Psoas muscle (tissue), 8 donors: ENCODE data around the gene ATAD3C. TPM values are rescaled to one million over a fixed set of nuclear protein-coding genes. Genes with fewer than 3 reads are reported as not detected.

ENCODE experiments used
- ATAC-seq, 4 donors: fragments of 200-7000 bp; cut with Tn5 transposase; one replicate each; pipeline ENCODE4 v1.9.1; 2020; ENCODE audit warnings: moderate library complexity in 3 of 4, mild to moderate bottlenecking in 2 of 4
- DNase-seq, 2 donors: peaks; one replicate each; pipeline ENCODE4 v3.0.0-alpha.2; 2020
- H3K27ac ChIP-seq: fragments of 200-600 bp; one replicate; pipeline ENCODE4 v1.8.0; 2022
- H3K27me3 ChIP-seq, 3 donors: fragments of 200-600 bp in 1 of 3; one replicate each; pipeline versions ENCODE4 v1.6.1 to v1.8.0; 2013 to 2022; ENCODE audit warnings: low read length in 2 of 3, mild to moderate bottlenecking in 2 of 3, moderate library complexity in 1 of 3; ENCODE audit not compliant: insufficient read depth in 3 of 3
- H3K36me3 ChIP-seq, 2 donors: fragments of 200-600 bp in 1 of 2; one replicate each; pipeline versions ENCODE4 v1.6.1 to v1.8.0; 2013 to 2022; ENCODE audit warnings: low read depth in 1 of 2, mild to moderate bottlenecking in 1 of 2, moderate library complexity in 1 of 2; ENCODE audit not compliant: insufficient read depth in 1 of 2
- H3K4me1 ChIP-seq: fragments of 200-600 bp; one replicate; pipeline ENCODE4 v1.8.0; 2022
- H3K4me3 ChIP-seq: fragments of 200-600 bp; one replicate; pipeline ENCODE4 v1.8.0; 2022; ENCODE audit warnings: mild to moderate bottlenecking
- H3K9me3 ChIP-seq: fragments of 200-600 bp; one replicate; pipeline ENCODE4 v1.8.0; 2022
- WGBS, 3 donors: extraction: QIAGEN DNeasy Blood & Tissue Kit; methylation state at CpG; one replicate each; pipeline versions ENCODE4 v1.1.6 to v1.1.7; 2013; 5-methylcytosine and 5-hydroxymethylcytosine counted together
- intact Hi-C, 2 donors: fragments of 100-400 bp; cut with DNase I; formaldehyde crosslinking; loops; one replicate each; pipeline versions ENCODE4 v1.11.0 to v1.14.2; 2022
- long read RNA-seq, 2 donors: library from polyadenylated mRNA; unstranded; transcript quantifications; one replicate each; pipeline ENCODE4 v2.0.0, GENCODE V29; 2021
- polyA plus RNA-seq, 3 donors: library from polyadenylated mRNA; stranded (reverse); fragments of 200-250 nt; gene quantifications; one replicate each; pipeline ENCODE4 v1.2.3, GENCODE V29; 2013
- total RNA-seq, 4 donors: library from RNA; stranded (reverse); fragmentation: NEBNext Ultra II Directional in 2 of 4; extraction: Animal tissue kit (Norgen Biotek cat#: 25700) in 2 of 4; gene quantifications; one replicate each; pipeline versions ENCODE4 v1.2.1 to v1.2.4, GENCODE V29; 2021 to 2023
- TF ChIP-seq, protein P1 (sequence below): fragments of 200-600 bp; IDR thresholded peaks from one replicate; pipeline ENCODE4 v1.8.0; 2022; ENCODE audit warnings: antibody characterized with exemption
- donor health status: healthy with polysubstance abuse.
- donor health status: DM: no; HTN: no; CAD: no; lungs with moderate emphysema.
- donor health status: Bipolar disorder and iron deficiency.
- donor health status: healthy.
- donor health status: DM: yes; HTN: yes; CAD: no.
- donor health status: DM: no; HTN: no; CAD: no.
- donor health status: DM: no; HTN: no; CAD: no.
- donor health status: DM: yes; HTN: yes; CAD: no.

Gene ATAD3C, protein sequence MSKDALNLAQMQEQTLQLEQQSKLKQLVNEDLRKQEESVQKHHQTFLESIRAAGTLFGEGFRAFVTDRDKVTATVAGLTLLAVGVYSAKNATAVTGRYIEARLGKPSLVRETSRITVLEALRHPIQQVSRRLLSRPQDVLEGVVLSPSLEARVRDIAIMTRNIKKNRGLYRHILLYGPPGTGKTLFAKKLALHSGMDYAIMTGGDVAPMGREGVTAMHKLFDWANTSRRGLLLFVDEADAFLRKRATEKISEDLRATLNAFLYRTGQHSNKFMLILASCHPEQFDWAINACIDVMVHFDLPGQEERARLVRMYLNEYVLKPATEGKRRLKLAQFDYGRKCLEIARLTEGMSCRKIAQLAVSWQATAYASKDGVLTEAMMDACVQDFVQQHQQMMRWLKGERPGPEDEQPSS
- total RNA-seq (under 1 TPM; 0.47 to 0.99 (median 0.61) TPM), polyA plus RNA-seq (under 1 TPM; 0.12 to 0.61 (median 0.13) TPM)
- long read RNA-seq, donor 1, partial matches to known transcripts, result 0 of 1 reads
- long read RNA-seq, donor 1, other reads (novel, unspliced or antisense), result 0 of 1 reads
- long read RNA-seq, donor 2, result 0 reads

DNA sequence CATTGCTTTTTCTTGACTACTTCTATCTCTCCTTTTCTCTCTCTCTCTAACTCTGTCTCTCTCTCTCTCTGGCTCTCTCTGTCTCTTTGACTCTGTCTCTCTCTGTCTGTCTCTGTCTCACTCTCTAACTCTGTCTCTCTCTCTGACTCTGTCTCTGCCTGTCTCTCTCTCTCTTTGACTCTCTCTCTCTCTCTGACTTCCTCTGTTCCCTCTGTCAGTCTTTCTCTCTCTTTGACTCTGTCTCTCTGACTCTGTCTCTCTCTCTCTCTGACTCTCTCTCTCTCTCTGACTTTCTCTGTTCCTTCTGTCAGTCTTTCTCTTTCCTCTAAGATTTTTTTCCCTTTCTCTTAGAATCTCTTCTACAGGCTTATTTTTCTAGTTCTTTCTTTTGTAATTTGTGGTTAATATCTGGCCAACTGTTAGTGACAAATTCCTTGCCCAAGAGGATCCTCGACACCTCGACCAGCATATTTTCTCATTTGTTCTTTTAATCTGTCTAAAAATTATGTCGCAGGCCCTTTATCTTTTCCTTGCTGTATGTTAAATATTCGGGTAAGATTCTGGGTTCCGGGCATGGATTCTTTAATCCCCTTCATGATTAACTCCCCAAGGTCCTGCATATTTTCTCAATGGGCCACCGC is at the start of gene ATAD3C:
ATAD3C (plus strand) TSS at position 591 of the 641 bp plus-strand sequence. CDS start 995 bp downstream, outside the sequence.
- WGBS, 3 donors, result 76 to 84% (median 81%) methylated on average over 6 of the region's 6 CpGs
- Histone ChIP-seq H3K9me3 (no peaks in the 10 kb centered on the region), H3K36me3 (no peaks in the 10 kb centered on the region), H3K4me1 (no peaks in the 10 kb centered on the region), H3K27ac (no peak within 1 kb of the TSS), H3K27me3 (no peaks in the 10 kb centered on the region), H3K4me3 (no peak within 1 kb of the TSS)
- ATAC-seq (no peak), DNase-seq (no peak)
- TF ChIP-seq, protein P1, sequence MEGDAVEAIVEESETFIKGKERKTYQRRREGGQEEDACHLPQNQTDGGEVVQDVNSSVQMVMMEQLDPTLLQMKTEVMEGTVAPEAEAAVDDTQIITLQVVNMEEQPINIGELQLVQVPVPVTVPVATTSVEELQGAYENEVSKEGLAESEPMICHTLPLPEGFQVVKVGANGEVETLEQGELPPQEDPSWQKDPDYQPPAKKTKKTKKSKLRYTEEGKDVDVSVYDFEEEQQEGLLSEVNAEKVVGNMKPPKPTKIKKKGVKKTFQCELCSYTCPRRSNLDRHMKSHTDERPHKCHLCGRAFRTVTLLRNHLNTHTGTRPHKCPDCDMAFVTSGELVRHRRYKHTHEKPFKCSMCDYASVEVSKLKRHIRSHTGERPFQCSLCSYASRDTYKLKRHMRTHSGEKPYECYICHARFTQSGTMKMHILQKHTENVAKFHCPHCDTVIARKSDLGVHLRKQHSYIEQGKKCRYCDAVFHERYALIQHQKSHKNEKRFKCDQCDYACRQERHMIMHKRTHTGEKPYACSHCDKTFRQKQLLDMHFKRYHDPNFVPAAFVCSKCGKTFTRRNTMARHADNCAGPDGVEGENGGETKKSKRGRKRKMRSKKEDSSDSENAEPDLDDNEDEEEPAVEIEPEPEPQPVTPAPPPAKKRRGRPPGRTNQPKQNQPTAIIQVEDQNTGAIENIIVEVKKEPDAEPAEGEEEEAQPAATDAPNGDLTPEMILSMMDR, result no peak
- intact Hi-C loops, result no loop called here

DNA sequence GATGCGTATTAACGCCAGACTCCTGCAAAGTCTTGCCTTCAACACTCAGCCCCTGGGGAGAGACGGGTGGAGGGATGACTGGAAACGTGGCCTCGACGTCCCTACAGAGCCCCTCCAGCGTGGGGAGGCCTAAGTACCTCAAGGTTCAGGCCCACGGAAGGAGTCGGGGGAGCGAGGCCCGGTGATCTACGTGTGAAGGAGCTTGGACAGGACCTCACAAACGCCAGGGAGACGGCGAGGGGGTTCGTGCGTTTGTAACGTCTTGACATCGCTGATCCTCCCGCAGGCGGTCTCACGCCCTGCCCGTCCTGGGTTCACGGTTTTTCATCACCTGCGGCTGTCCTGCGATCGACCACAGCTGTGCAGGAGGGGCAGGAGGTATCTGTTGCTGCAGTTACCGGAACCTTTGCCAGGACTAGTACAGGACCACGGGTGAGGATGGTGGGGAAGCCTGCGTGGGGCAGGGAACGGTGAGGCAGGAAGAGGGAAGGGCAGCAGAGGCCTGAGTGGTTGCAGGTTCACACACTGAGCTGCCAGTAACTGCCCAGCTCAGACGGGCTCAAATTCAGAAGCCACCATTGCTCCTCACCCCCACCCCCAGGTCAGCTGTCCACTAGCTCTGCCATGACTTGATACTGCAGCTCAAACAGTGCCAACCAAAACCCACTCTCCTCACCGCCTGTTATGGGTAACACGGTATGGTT is 49.5 kb upstream of the ATAD3C start:
- TF ChIP-seq, protein P1, result no peak
- intact Hi-C loops, result loop anchor here in 1 of 2 donors (2.0 to 10.0 kb wide), 2 partner anchors 25 to 105 kb away; partner anchors contain the start of gene AURKAIP1
- no peaks in the 10 kb centered on the region for H3K27me3 ChIP-seq
- peaks cover 5 to 76% of the 10 kb centered on the region in 2 donors for H3K36me3 ChIP-seq
- ATAC-seq (peak in 3 of 4 donors; percentile 0 to 3 (median 1)), DNase-seq (no peak)
- peaks cover 43% of the 10 kb centered on the region for H3K4me1 ChIP-seq
- H3K27ac ChIP-seq, result peak overlapping the region; percentile 95
- H3K4me3 ChIP-seq, result peak overlapping the region; percentile 97
- H3K9me3 ChIP-seq, result no peaks in the 10 kb centered on the region
- WGBS, 3 donors, result 2 to 3% (median 2%) methylated on average over 33 to 34 of the region's 34 CpGs

DNA sequence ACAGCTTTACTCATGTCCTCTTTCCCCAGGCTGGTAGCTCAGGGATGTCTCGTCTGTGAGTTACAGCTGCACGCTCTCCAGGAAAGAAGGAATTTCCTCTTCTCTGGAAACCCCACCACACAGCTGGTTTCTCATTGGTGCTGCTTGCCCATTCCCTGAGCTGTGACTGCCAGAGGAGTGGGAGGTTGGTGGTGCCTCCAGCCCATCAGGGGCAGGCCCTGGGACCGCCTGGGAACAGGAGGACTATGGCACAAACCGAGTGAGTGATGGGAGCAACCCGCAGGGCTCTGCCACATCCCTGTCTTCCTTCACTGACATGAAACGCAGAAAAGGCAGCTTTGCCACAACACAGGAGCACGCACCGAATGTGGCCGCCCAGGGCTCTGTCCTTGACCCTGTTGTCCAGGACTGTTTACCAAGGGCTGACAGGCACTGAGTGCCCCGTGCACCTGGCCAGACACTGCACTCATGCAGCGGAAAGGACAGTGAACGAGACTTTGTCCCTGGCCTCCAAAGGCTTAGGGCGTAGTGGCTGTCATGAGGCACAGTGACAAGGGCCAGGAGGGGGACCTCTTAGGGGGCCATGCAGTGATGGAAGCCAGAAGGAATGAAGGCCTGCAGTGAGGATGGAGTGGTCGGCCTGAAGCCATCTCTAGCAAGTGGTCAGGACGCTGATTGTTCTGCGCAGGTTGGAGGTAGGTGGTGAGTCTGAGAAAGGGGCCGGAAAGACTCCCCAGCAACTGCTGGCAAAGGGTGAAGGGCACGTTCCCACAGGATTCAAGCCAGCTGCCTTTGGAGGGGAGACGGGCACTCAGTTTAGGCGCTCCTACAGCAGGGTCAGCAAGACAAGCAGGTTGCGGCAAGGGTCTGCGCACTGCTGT is 48.7 kb upstream of the ATAD3C start:
- Histone ChIP-seq H3K9me3 (no peaks in the 10 kb centered on the region), H3K36me3 (peaks cover 10 to 76% of the 10 kb centered on the region in 2 donors), H3K4me1 (peaks cover 41% of the 10 kb centered on the region), H3K4me3 (peak overlapping the region; percentile 97), H3K27me3 (no peaks in the 10 kb centered on the region), H3K27ac (peak overlapping the region; percentile 95)
- 63 to 73% (median 66%) methylated on average over 22 of the region's 22 CpGs for WGBS, 3 donors
- DNase-seq (no peak), ATAC-seq (no peak)
- TF ChIP-seq, protein P1, result no peak
- intact Hi-C loops, result loop anchor here in 1 of 2 donors (10.0 kb wide), 1 partner anchor 104 kb away; no protein-coding TSS in a partner anchor

DNA sequence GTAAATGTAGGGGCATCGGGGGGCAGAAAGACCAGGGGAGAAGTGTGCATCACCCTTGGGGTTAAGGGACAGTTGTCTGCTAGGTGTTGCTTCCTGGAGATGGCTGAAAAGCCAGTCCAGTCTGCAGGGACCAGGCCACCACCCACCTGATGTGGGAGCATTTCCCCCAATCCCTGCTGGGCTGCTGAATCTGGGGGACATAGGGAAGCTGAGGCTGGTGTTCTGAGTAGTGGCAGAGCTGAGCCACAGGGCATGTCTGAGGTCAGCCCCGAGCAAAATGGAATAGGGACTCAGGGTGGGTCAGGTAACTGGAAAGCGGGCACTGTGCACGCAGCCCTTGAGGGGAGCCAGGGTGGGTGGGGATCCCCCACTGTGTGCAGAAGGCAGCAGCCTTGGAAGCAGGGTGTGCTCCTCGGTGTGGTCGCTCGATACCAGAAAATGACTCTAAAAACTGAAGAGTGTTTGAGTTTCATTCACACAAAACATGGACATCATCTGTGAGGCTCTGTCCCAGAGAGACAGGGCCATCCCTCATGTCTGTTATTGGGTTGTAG is 48.0 kb upstream of the ATAD3C start:
- Histone ChIP-seq H3K27ac (peak overlapping the region; percentile 61), H3K4me3 (no peak overlapping the region), H3K4me1 (peaks cover 47% of the 10 kb centered on the region), H3K36me3 (peaks cover 10 to 73% of the 10 kb centered on the region in 2 donors), H3K27me3 (no peaks in the 10 kb centered on the region), H3K9me3 (no peaks in the 10 kb centered on the region)
- ATAC-seq (no peak), DNase-seq (no peak)
- intact Hi-C loops, result loop anchor here in 1 of 2 donors (10.0 kb wide), 1 partner anchor 103 kb away; no protein-coding TSS in a partner anchor
- TF ChIP-seq, protein P1, result no peak
- 76 to 85% (median 81%) methylated on average over 7 of the region's 7 CpGs for WGBS, 3 donors
